ENCODE results near the gene PHETA1.
"Not testable (repeated sequence)": the region's sequence is repeated elsewhere in the genome, so short reads cannot be mapped to it uniquely, and the experiment has no call there.

- TF ChIP-seq, protein P1, sequence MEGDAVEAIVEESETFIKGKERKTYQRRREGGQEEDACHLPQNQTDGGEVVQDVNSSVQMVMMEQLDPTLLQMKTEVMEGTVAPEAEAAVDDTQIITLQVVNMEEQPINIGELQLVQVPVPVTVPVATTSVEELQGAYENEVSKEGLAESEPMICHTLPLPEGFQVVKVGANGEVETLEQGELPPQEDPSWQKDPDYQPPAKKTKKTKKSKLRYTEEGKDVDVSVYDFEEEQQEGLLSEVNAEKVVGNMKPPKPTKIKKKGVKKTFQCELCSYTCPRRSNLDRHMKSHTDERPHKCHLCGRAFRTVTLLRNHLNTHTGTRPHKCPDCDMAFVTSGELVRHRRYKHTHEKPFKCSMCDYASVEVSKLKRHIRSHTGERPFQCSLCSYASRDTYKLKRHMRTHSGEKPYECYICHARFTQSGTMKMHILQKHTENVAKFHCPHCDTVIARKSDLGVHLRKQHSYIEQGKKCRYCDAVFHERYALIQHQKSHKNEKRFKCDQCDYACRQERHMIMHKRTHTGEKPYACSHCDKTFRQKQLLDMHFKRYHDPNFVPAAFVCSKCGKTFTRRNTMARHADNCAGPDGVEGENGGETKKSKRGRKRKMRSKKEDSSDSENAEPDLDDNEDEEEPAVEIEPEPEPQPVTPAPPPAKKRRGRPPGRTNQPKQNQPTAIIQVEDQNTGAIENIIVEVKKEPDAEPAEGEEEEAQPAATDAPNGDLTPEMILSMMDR (IDR thresholded peaks at IDR 0.05; ENCODE audit: low read length): not testable (repeated sequence)
- TF ChIP-seq EZH2 (IDR thresholded peaks at IDR 0.05; ENCODE audit: borderline replicate concordance, low read length): not testable (repeated sequence)
These were observed 32.5 kb downstream of the PHETA1 start for GRCh38 chr12:111336411-111336810.
